Ishikawa (cell line): ENCODE data around the gene LDLRAD2.

Experiments
- FOXM1 ChIP-seq: IDR thresholded peaks from 2 replicates; pipeline ENCODE4 v1.6.1; 2012; ENCODE audit warnings: low read depth, borderline replicate concordance
- NFIC ChIP-seq: IDR thresholded peaks from 2 replicates; pipeline ENCODE4 v1.6.1; 2012
- RAD21 ChIP-seq: IDR thresholded peaks from 2 replicates; pipeline ENCODE4 v1.6.1; 2012; ENCODE audit warnings: low read depth
- REST ChIP-seq: IDR thresholded peaks from 2 replicates; pipeline ENCODE4 v1.6.1; 2012; ENCODE audit warnings: low read depth, mild to moderate bottlenecking

- no peak for TF ChIP-seq RAD21
- TF ChIP-seq REST, result no peak
- TF ChIP-seq FOXM1, result no peak
- TF ChIP-seq NFIC, result no peak
These were observed 47.7 kb downstream of the LDLRAD2 start for GRCh38 chr1:21859669-21860179.
